22Rv1 (cell line): Measurements from ENCODE around the gene STXBP6.

Experiments used
- CTCF ChIP-seq: fragments of 450-650 bp; IDR thresholded peaks from 2 replicates; pipeline ENCODE4 v1.5.1; 2017; ENCODE audit warnings: mild to moderate bottlenecking
- ZFX ChIP-seq: fragments of 450-650 bp; IDR thresholded peaks from 2 replicates; pipeline ENCODE4 v1.6.1; 2017; ENCODE audit warnings: antibody characterized with exemption, borderline replicate concordance

DNA sequence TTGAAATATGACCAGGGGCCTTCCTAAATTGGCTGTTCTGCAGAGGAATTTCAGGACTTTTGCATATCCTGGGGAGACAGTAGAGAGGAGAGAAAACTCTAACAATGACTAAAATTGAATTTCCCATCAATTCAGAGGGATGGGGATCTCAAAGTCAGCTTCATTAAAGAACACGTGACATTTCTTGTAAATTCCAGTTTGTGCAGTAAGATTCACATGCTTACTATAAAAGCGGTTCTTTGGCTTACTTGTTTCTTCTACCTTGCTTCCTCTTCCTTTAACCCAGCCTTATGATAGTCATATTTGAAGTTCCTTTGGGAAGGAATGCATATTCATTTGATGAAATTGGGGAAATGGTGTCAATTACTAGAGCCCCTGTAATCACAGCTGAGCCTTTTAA lies 272.3 kb downstream of the STXBP6 start:
- TF ChIP-seq CTCF = no peak
- no peak for TF ChIP-seq ZFX
